B cell (primary cell): ENCODE measurements around the gene SLC25A21.

Experiments
- EZH2 ChIP-seq: IDR thresholded peaks from 2 replicates; pipeline ENCODE4 v1.6.1; 2012; ENCODE audit warnings: borderline replicate concordance, low read depth, mild to moderate bottlenecking, moderate library complexity, low read length; ENCODE audit not compliant: insufficient read depth, poor library complexity, severe bottlenecking
- TF ChIP-seq, protein P1 (sequence below): fragments of 200-600 bp; IDR thresholded peaks from one replicate; pipeline ENCODE4 v1.8.0; 2022; ENCODE audit warnings: antibody characterized with exemption, mild to moderate bottlenecking

DNA sequence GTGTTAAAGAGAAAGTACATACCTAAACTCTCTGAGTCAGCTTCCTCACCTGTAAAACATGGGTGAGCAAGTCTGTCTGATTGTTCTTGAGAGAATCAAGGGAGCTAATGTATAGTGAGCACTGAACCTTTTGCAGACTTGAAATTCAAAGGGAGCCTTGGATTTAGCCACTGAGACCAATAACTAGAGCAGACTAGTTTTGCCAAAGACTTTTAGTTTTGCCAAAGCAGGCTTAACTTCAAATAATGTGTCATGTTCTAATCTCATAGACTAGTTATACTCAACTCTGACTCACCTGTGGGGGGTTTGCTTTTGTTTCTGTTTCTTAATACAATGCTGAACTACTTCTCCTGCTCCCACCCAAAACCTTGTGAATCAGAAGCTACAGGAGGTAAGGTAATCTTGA, 123.7 kb downstream of the SLC25A21 start:
- TF ChIP-seq, protein P1, sequence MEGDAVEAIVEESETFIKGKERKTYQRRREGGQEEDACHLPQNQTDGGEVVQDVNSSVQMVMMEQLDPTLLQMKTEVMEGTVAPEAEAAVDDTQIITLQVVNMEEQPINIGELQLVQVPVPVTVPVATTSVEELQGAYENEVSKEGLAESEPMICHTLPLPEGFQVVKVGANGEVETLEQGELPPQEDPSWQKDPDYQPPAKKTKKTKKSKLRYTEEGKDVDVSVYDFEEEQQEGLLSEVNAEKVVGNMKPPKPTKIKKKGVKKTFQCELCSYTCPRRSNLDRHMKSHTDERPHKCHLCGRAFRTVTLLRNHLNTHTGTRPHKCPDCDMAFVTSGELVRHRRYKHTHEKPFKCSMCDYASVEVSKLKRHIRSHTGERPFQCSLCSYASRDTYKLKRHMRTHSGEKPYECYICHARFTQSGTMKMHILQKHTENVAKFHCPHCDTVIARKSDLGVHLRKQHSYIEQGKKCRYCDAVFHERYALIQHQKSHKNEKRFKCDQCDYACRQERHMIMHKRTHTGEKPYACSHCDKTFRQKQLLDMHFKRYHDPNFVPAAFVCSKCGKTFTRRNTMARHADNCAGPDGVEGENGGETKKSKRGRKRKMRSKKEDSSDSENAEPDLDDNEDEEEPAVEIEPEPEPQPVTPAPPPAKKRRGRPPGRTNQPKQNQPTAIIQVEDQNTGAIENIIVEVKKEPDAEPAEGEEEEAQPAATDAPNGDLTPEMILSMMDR = no peak
- TF ChIP-seq EZH2 = no peak
